ENCODE data around the gene ARHGAP15.

DNA sequence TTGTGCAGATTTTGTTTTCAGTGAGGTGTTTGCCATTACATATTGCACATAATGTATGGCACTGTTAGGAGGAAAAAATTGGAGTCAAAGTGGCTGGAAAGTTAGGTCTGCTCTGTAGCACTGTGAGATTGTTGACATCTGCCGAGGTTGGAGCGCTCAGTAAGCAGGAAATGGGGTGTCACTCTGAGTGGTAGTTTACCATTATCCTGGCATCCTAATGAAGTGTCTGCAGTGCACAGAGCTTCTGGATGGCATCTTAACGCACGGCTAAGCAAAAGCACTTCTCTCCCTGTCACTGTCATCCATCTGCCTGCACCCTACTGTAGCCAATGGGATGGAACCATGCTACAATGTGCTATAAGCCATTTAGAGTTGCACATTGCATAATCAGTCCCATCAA, 561.9 kb downstream of the ARHGAP15 start:
- TF ChIP-seq CTCF (IDR thresholded peaks at IDR 0.05) (no peak), POLR2AphosphoS5 (IDR thresholded peaks at IDR 0.05) (no peak)

All from suprapubic skin (tissue), 3 donors.